ENCODE measurements around the gene SCN2A.

DNA sequence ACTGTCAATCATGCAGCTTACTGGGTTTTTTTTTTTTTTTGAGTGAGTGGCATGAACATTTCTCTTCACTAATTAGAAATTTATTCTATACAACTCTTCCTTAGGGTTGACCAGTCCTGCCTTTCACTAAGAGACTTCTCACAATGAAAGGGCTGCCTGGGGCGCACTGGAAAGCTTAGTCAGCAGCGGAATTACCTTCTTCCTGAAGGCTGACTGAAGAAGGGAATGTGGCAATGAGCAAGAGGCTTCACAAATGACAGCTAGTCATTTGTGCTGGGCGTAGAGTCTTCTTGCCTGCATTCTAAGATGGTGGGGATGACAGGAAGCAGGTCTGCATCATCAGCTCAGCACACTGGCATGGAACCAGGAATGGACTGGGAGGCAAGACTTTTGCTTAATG lies 19.7 kb upstream of the SCN2A start:
- TF ChIP-seq NR2C2 (CRISPR knock-in tag; IDR thresholded peaks at IDR 0.05) = no peak
- no peak for TF ChIP-seq NR2C2 (tag; IDR thresholded peaks at IDR 0.05)
- no peak for TF ChIP-seq EZH2 (IDR thresholded peaks at IDR 0.05; ENCODE audit: borderline replicate concordance, low read depth, low read length)
- TF ChIP-seq ZNF184 (CRISPR knock-in tag; IDR thresholded peaks at IDR 0.05) = no peak
- no peak for TF ChIP-seq ZNF282 (CRISPR knock-in tag; IDR thresholded peaks at IDR 0.05)
- TF ChIP-seq, protein P1, sequence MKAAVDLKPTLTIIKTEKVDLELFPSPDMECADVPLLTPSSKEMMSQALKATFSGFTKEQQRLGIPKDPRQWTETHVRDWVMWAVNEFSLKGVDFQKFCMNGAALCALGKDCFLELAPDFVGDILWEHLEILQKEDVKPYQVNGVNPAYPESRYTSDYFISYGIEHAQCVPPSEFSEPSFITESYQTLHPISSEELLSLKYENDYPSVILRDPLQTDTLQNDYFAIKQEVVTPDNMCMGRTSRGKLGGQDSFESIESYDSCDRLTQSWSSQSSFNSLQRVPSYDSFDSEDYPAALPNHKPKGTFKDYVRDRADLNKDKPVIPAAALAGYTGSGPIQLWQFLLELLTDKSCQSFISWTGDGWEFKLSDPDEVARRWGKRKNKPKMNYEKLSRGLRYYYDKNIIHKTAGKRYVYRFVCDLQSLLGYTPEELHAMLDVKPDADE (conservative IDR thresholded peaks at IDR 0.05; ENCODE audit: control insufficient read depth, low read depth, low read length) = no peak
- TF ChIP-seq CREB1 (IDR thresholded peaks at IDR 0.05) = no peak
- TF ChIP-seq CREB1 (CRISPR knock-in tag; IDR thresholded peaks at IDR 0.05) = no peak
- TF ChIP-seq ZNF561 (CRISPR knock-in tag; conservative IDR thresholded peaks at IDR 0.05) = no peak
- no peak for TF ChIP-seq SMAD1 (IDR thresholded peaks at IDR 0.05; ENCODE audit: low read depth, low read length, partially characterized antibody)
